ENCODE data around the gene DCC. TPM values are rescaled to one million over a fixed set of nuclear protein-coding genes. Genes with fewer than 3 reads are reported as not detected.

Gene DCC
- polyA plus RNA-seq, 1 donor, result 8.7 TPM

GRCh38 chr18:52499016-52499415 lies 159.0 kb downstream of the DCC start:
- peak; percentile 14 for DNase-seq

- no peak for DNase-seq
These were observed 159.6 kb downstream of the DCC start for GRCh38 chr18:52499644-52500043.

GRCh38 chr18:52504589-52504988 lies 164.6 kb downstream of the DCC start:
- DNase-seq, result no peak

GRCh38 chr18:52510139-52510538 lies 170.1 kb downstream of the DCC start:
- DNase-seq, result no peak

GRCh38 chr18:52518086-52518485 lies 178.1 kb downstream of the DCC start:
- DNase-seq, result no peak

- peak; percentile 7 for DNase-seq
These were observed 179.0 kb downstream of the DCC start for GRCh38 chr18:52519021-52519420.

GRCh38 chr18:52523566-52523965 lies 183.6 kb downstream of the DCC start:
- no peak for DNase-seq

- no peak for DNase-seq
These were observed 191.8 kb downstream of the DCC start for GRCh38 chr18:52531836-52532235.

- no peak for DNase-seq
These were observed 196.0 kb downstream of the DCC start for GRCh38 chr18:52536039-52536438.

- no peak for DNase-seq
These were observed 197.3 kb downstream of the DCC start for GRCh38 chr18:52537261-52537660.

GRCh38 chr18:52541056-52541455 lies 201.1 kb downstream of the DCC start:
- DNase-seq, result no peak

GRCh38 chr18:52544086-52544485 lies 204.1 kb downstream of the DCC start:
- DNase-seq, result no peak

- DNase-seq, result no peak
These were observed 206.8 kb downstream of the DCC start for GRCh38 chr18:52546686-52547346.

GRCh38 chr18:52553441-52553840 lies 213.4 kb downstream of the DCC start:
- DNase-seq, result no peak

- DNase-seq, result no peak
These were observed 214.2 kb downstream of the DCC start for GRCh38 chr18:52554180-52554579.

GRCh38 chr18:52567360-52567759 lies 227.4 kb downstream of the DCC start:
- DNase-seq, result no peak

- DNase-seq, result no peak
These were observed 229.5 kb downstream of the DCC start for GRCh38 chr18:52569492-52569891.

GRCh38 chr18:52570975-52571374 lies 231.0 kb downstream of the DCC start:
- no peak for DNase-seq

- no peak for DNase-seq
These were observed 232.3 kb downstream of the DCC start for GRCh38 chr18:52572036-52573000.

GRCh38 chr18:52577795-52578194 lies 237.8 kb downstream of the DCC start:
- no peak for DNase-seq

- DNase-seq, result no peak
These were observed 242.1 kb downstream of the DCC start for GRCh38 chr18:52582061-52582460.

- DNase-seq, result no peak
These were observed 242.5 kb downstream of the DCC start for GRCh38 chr18:52582516-52582915.

- DNase-seq, result no peak
These were observed 248.9 kb downstream of the DCC start for GRCh38 chr18:52588931-52589330.

All from left kidney (tissue), 2 donors.